NB4 (cell line): ENCODE results near the gene PIK3R4.

Experiments
- DNase-seq: peaks from one replicate; pipeline ENCODE4 v3.0.0; 2010; ENCODE audit warnings: low read depth
- H3K4me3 ChIP-seq: one replicate; pipeline ENCODE4 v1.5.1; 2011; ENCODE audit warnings: mild to moderate bottlenecking, low read depth, low read length, moderate library complexity
- MYC ChIP-seq: IDR thresholded peaks from 2 replicates; pipeline ENCODE4 v1.6.1; 2011; ENCODE audit warnings: low read depth, low read length
- POLR2A ChIP-seq: IDR thresholded peaks from 2 replicates; pipeline ENCODE4 v1.6.1; 2011; ENCODE audit warnings: mild to moderate bottlenecking; ENCODE audit not compliant: insufficient read length; ENCODE audit errors: extremely low read depth
- TF ChIP-seq, protein P1 (sequence below): IDR thresholded peaks from one replicate; pipeline ENCODE4 v1.5.1; 2012; ENCODE audit warnings: low read depth, low read length
- TF ChIP-seq, protein P2 (sequence below): IDR thresholded peaks from 2 replicates; pipeline ENCODE4 v1.6.1; 2011; ENCODE audit warnings: low read depth, low read length

PIK3R4 gene

DNA sequence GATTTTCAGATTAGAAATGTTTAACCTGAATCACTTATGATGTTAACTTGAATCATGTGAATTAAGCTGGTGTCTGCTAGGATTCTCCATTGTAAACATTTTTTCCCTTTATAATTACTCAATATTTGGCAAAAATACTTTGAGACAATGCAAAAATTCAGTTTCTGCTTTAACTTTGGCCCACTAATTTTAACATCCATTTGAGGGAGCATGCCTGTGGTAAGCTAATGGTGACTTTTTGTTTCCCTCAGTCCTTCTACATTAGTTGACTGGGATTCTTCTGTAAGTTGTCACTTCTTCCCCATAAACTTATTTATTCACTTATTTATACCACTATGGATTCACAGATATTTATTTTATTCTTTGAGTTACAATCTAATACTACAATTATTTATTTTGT is 59.3 kb downstream of the PIK3R4 start:
- no peak for DNase-seq
- TF ChIP-seq, protein P1, sequence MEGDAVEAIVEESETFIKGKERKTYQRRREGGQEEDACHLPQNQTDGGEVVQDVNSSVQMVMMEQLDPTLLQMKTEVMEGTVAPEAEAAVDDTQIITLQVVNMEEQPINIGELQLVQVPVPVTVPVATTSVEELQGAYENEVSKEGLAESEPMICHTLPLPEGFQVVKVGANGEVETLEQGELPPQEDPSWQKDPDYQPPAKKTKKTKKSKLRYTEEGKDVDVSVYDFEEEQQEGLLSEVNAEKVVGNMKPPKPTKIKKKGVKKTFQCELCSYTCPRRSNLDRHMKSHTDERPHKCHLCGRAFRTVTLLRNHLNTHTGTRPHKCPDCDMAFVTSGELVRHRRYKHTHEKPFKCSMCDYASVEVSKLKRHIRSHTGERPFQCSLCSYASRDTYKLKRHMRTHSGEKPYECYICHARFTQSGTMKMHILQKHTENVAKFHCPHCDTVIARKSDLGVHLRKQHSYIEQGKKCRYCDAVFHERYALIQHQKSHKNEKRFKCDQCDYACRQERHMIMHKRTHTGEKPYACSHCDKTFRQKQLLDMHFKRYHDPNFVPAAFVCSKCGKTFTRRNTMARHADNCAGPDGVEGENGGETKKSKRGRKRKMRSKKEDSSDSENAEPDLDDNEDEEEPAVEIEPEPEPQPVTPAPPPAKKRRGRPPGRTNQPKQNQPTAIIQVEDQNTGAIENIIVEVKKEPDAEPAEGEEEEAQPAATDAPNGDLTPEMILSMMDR = no peak
- TF ChIP-seq, protein P2, sequence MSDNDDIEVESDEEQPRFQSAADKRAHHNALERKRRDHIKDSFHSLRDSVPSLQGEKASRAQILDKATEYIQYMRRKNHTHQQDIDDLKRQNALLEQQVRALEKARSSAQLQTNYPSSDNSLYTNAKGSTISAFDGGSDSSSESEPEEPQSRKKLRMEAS = no peak
- TF ChIP-seq MYC = no peak
- TF ChIP-seq POLR2A = no peak
- no peak overlapping the region for H3K4me3 ChIP-seq

DNA sequence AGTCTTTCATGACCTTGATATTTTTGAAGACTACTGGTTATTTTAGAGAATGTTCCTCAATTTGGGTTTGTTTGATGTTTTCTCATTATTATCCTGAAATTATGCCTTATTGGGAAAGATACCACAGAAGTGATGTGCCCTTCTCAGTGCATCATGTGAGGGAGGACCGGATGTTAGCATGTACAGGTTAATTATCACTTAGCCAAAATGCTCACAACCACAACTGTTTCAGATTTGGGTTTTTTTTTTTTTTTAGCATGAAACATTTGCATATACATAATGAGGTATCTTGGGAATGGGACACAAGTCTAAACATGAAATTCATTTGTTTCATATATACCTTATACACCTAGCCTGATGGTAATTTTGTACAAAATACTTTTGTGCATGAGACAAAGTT is 59.8 kb downstream of the PIK3R4 start:
- H3K4me3 ChIP-seq = no peak overlapping the region
- TF ChIP-seq, protein P2 = no peak
- TF ChIP-seq POLR2A = no peak
- no peak for TF ChIP-seq MYC
- TF ChIP-seq, protein P1 = no peak

DNA sequence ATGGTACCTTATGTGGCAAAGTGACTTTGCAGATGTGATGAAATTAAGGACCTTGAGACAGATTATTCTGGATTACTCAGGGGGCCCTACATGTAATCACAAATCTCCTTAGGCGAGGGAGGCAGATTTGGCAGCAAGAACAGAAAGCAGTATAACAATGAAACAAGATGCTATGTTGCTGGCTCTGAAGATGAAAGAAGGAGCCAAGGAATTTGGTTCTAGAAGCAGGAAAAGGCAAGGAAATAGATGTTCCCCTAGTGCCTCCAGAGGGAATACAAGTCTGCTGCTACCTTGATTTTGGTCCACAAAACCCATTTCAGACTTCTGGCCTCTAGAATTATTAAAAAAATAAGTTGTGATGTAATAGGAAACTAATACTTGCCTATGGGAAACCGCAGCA is 64.5 kb downstream of the PIK3R4 start:
- TF ChIP-seq MYC (no peak), POLR2A (no peak)
- TF ChIP-seq, protein P1 = no peak
- TF ChIP-seq, protein P2 = no peak
- no peak overlapping the region for H3K4me3 ChIP-seq
- DNase-seq = no peak

More for the DNA sequence above, 59.8 kb downstream of the PIK3R4 start:
- no peak for DNase-seq

DNA sequence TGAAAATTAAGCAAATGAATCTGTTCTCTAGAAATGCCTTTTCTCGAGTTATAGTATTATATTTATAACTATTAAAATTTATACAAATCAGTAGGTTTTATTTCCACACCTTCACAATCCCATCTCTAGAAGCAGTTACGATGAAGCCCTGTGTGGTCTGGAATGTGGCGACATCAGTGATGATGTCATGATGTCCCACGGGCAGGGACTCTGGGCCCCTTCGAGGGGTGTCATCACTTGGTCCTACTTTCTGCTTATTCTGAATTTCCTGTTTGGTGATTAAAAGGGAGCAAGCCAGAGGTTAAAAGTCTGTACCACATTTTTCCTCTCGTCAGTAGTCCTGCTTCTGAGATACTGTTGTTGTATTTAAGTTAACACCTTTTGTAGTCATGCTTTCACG is 67.4 kb downstream of the PIK3R4 start:
- H3K4me3 ChIP-seq = no peak overlapping the region
- DNase-seq = peak; percentile 24
- TF ChIP-seq, protein P1 = no peak
- TF ChIP-seq MYC (no peak), POLR2A (no peak)
- TF ChIP-seq, protein P2 = no peak

DNA sequence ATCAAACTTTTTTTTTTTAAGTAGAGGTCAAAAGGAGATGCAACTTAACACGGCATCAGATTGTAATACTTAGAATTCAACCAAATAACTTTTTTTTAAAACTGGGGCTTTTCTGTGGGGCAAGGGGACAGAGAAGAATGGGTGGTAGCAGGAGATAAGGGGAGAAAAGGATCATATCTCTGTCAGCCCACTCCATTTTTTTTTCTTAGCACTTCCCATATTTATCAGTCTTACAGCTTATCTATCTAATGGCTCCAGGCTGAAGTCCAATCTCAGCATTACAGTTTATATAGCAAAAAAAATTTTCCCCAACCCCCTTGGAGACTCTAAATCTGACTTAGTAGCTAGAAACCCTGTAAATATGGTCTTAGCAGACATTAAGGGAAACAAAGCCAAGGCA is 69.3 kb downstream of the PIK3R4 start:
- DNase-seq = no peak
- TF ChIP-seq, protein P1 = no peak
- TF ChIP-seq POLR2A (no peak), MYC (no peak)
- TF ChIP-seq, protein P2 = no peak
- no peak overlapping the region for H3K4me3 ChIP-seq
